Left ventricle myocardium inferior (tissue), 1 donor: ENCODE data around the gene ABHD12. TPM values are rescaled to one million over a fixed set of nuclear protein-coding genes. Genes with fewer than 3 reads are reported as not detected.

ENCODE experiments used
- DNase-seq: peaks from one replicate; pipeline ENCODE4 v3.0.0-alpha.2; 2020
- H3K27ac ChIP-seq: fragments of 200-600 bp; replicated peaks from 2 replicates; pipeline ENCODE4 v1.8.0; 2021
- H3K27me3 ChIP-seq: fragments of 200-600 bp; 2 replicates; pipeline ENCODE4 v1.8.0; 2021; ENCODE audit warnings: low read depth
- H3K36me3 ChIP-seq: fragments of 200-600 bp; 2 replicates; pipeline ENCODE4 v1.8.0; 2021
- H3K4me1 ChIP-seq: fragments of 200-600 bp; 2 replicates; pipeline ENCODE4 v1.8.0; 2021
- H3K4me3 ChIP-seq: fragments of 200-600 bp; 2 replicates; pipeline ENCODE4 v1.8.0; 2021; ENCODE audit warnings: mild to moderate bottlenecking, moderate library complexity
- H3K9me3 ChIP-seq: fragments of 200-600 bp; replicated peaks from 2 replicates; pipeline ENCODE4 v1.8.0; 2021
- CTCF ChIP-seq: fragments of 200-600 bp; IDR thresholded peaks from 2 replicates; pipeline ENCODE4 v1.8.0; 2021; ENCODE audit warnings: antibody characterized with exemption, mild to moderate bottlenecking, borderline replicate concordance
- intact Hi-C: fragments of 100-400 bp; cut with micrococcal nuclease; formaldehyde crosslinking; loops from one replicate; pipeline ENCODE4 v1.11.0; 2022
- total RNA-seq: library from RNA; stranded (reverse); fragmentation: NEBNext Ultra II Directional; extraction: Animal tissue kit (Norgen Biotek cat#: 25700); gene quantifications from one replicate; pipeline ENCODE4 v1.2.1, GENCODE V29; 2021
- donor health status: DM: no; HTN: yes; CAD: no; lungs with severe emphysema.

Gene ABHD12
- total RNA-seq, 1 donor from 2014 or later: 23.2 TPM

- Histone ChIP-seq H3K9me3 (no peaks in the 10 kb centered on the region), H3K27me3 (no peaks in the 10 kb centered on the region), H3K36me3 (peaks cover 98% of the 10 kb centered on the region), H3K4me3 (no peak overlapping the region), H3K27ac (peak overlapping the region; percentile 87), H3K4me1 (peaks cover 63% of the 10 kb centered on the region)
- DNase-seq: peak; percentile 8
- TF ChIP-seq CTCF: no peak
- intact Hi-C loops: no loop called here
These were observed 111.8 kb downstream of the ABHD12 start for GRCh38 chr20:25278636-25279361.

GRCh38 chr20:25277941-25278521, 112.6 kb downstream of the ABHD12 start:
- H3K27ac ChIP-seq: peak overlapping the region; percentile 87
- H3K36me3 ChIP-seq: peaks cover 95% of the 10 kb centered on the region
- H3K4me1 ChIP-seq: peaks cover 70% of the 10 kb centered on the region
- H3K4me3 ChIP-seq: no peak overlapping the region
- no peaks in the 10 kb centered on the region for H3K9me3 ChIP-seq
- intact Hi-C loops: no loop called here
- DNase-seq: peak; percentile 14
- TF ChIP-seq CTCF: no peak
- H3K27me3 ChIP-seq: no peaks in the 10 kb centered on the region

GRCh38 chr20:25277051-25277801, 113.4 kb downstream of the ABHD12 start:
- no peaks in the 10 kb centered on the region for H3K27me3 ChIP-seq
- no peaks in the 10 kb centered on the region for H3K9me3 ChIP-seq
- H3K4me1 ChIP-seq: peaks cover 78% of the 10 kb centered on the region
- H3K27ac ChIP-seq: peak overlapping the region; percentile 87
- intact Hi-C loops: no loop called here
- peaks cover 95% of the 10 kb centered on the region for H3K36me3 ChIP-seq
- peak; percentile 54 for DNase-seq
- no peak overlapping the region for H3K4me3 ChIP-seq
- TF ChIP-seq CTCF: no peak

GRCh38 chr20:25276533-25277050, 114.0 kb downstream of the ABHD12 start:
- Histone ChIP-seq H3K27ac (peak overlapping the region; percentile 87), H3K27me3 (no peaks in the 10 kb centered on the region), H3K4me1 (peaks cover 85% of the 10 kb centered on the region), H3K36me3 (peaks cover 95% of the 10 kb centered on the region), H3K4me3 (no peak overlapping the region), H3K9me3 (no peaks in the 10 kb centered on the region)
- no peak for TF ChIP-seq CTCF
- intact Hi-C loops: no loop called here
- DNase-seq: peak; percentile 14

- Histone ChIP-seq H3K27ac (peak overlapping the region; percentile 87), H3K9me3 (no peaks in the 10 kb centered on the region), H3K4me3 (no peak overlapping the region), H3K27me3 (no peaks in the 10 kb centered on the region), H3K4me1 (peaks cover 91% of the 10 kb centered on the region), H3K36me3 (peaks cover 95% of the 10 kb centered on the region)
- DNase-seq: peak; percentile 14
- TF ChIP-seq CTCF: no peak
- intact Hi-C loops: no loop called here
These were observed 114.7 kb downstream of the ABHD12 start for GRCh38 chr20:25275813-25276532.
